Mammary epithelial cell (primary cell): Measurements from ENCODE around the gene SKAP2.

Experiments used
- EZH2 ChIP-seq: IDR thresholded peaks from 2 replicates; pipeline ENCODE4 v1.6.1; 2012; ENCODE audit warnings: low read length, inconsistent platforms, borderline replicate concordance
- TF ChIP-seq, protein P1 (sequence below), 2 donors: IDR thresholded peaks in 1 of 2; conservative IDR thresholded peaks in 1 of 2; 2 replicates each; pipeline ENCODE4 v1.5.1; 2011 to 2012; ENCODE audit warnings: inconsistent platforms in 2 of 2, low read length in 2 of 2, mild to moderate bottlenecking in 2 of 2, control low read depth in 1 of 2, low read depth in 1 of 2; ENCODE audit not compliant: insufficient read depth in 1 of 2; ENCODE audit errors: extremely low read depth in 1 of 2

DNA sequence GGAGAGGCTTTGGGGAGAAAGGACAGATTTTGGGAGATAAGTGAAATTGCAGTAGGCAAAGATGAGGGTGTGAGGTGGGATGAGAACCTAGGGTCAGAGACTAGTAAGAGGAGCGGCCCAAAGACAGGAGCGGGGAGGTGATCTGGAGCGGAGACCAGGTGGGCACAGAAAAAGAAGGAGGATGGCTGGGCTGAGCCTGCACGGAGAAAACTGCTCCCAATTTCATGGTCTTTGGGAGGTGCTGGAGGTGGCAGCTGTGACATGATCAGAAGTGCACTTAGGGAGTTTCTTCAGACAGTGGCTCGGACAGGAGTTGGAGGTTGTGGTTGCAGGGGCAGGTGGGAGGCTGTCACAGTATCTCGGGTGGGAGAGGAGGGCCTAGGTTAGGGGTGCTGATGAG, 232.8 kb downstream of the SKAP2 start:
- TF ChIP-seq, protein P1, sequence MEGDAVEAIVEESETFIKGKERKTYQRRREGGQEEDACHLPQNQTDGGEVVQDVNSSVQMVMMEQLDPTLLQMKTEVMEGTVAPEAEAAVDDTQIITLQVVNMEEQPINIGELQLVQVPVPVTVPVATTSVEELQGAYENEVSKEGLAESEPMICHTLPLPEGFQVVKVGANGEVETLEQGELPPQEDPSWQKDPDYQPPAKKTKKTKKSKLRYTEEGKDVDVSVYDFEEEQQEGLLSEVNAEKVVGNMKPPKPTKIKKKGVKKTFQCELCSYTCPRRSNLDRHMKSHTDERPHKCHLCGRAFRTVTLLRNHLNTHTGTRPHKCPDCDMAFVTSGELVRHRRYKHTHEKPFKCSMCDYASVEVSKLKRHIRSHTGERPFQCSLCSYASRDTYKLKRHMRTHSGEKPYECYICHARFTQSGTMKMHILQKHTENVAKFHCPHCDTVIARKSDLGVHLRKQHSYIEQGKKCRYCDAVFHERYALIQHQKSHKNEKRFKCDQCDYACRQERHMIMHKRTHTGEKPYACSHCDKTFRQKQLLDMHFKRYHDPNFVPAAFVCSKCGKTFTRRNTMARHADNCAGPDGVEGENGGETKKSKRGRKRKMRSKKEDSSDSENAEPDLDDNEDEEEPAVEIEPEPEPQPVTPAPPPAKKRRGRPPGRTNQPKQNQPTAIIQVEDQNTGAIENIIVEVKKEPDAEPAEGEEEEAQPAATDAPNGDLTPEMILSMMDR (conservative IDR thresholded peaks at IDR 0.05 in 1 of 2, IDR thresholded peaks at IDR 0.05 in 1 of 2; ENCODE audit: extremely low read depth in 1 of 2, insufficient read depth in 1 of 2, low read depth in 1 of 2, low read length in 2 of 2), result no peak
- no peak for TF ChIP-seq EZH2
